ENCODE data around the gene GINS2. TPM values are rescaled to one million over a fixed set of nuclear protein-coding genes. Genes with fewer than 3 reads are reported as not detected.

GINS2 gene
- total RNA-seq, 4 donors from 2014 or later, result 1.00 to 4.4 (median 1.2) TPM; not detected in 1

DNA sequence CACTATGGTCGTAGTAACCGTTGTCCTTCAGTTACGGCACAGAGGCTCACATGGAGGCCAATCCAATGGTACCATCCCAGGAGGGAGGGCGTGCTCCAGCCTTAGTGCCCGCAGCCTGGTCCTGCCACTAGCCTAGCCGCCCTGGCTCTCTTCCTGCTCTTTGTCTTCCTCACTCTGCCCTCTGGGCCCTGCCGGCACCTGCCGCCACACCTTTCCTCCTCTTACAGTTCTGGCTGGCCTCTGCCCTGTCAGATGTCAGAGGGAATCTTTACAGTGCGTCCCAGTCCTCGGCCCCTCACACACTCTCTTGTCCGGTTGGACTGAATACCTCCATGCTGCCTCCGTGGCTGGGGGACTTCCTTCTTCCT is 23.4 kb downstream of the GINS2 start:
- peaks cover 0 to 2% (median 0%) of the 10 kb centered on the region in 4 donors for H3K4me1 ChIP-seq

DNA sequence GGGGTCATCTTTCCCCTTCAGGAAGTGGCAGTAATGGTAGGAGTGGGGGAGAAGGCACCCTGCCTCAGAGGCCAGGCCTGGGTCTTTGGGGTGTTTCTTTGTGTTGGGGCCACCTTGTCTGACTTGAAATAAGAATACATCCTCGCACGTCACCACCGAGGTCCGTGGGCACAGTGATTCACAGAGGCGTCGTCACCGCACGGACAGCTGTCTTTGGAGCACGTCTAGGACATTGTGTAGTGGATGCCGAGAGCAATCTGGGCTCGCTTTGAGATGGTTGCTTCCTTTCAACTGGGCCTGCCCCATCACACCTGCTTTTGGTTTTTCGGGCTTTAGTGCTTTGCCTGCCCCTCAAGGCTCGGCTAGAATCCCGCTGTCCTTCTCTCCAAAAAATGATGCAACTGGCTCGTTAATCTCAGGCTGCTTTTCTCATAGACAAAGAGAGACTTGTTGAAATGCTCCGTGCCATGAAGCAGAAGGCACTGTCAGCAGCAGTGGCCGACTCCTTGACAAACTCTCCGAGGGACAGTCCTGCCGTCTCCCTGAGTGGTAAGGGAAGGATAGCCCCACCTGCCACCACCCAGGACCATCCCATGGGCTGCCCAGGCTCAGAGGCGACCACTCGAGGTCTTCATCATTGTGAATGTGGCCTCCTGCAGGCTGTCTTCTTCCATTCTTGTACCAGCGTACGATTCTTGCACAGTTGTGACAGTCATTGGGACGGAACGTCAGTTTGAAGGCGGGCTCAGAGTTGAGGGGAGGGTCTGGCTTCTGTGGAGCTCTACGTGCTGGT is 24.0 kb downstream of the GINS2 start:
- TF ChIP-seq EP300 (IDR thresholded peaks at IDR 0.05; ENCODE audit: low read depth) (no peak), POLR2A (IDR thresholded peaks at IDR 0.05) (no peak), POLR2AphosphoS5 (IDR thresholded peaks at IDR 0.05) (no peak)
- TF ChIP-seq, protein P1, sequence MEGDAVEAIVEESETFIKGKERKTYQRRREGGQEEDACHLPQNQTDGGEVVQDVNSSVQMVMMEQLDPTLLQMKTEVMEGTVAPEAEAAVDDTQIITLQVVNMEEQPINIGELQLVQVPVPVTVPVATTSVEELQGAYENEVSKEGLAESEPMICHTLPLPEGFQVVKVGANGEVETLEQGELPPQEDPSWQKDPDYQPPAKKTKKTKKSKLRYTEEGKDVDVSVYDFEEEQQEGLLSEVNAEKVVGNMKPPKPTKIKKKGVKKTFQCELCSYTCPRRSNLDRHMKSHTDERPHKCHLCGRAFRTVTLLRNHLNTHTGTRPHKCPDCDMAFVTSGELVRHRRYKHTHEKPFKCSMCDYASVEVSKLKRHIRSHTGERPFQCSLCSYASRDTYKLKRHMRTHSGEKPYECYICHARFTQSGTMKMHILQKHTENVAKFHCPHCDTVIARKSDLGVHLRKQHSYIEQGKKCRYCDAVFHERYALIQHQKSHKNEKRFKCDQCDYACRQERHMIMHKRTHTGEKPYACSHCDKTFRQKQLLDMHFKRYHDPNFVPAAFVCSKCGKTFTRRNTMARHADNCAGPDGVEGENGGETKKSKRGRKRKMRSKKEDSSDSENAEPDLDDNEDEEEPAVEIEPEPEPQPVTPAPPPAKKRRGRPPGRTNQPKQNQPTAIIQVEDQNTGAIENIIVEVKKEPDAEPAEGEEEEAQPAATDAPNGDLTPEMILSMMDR (IDR thresholded peaks at IDR 0.05), result no peak
- DNase-seq, result no peak
- H3K27ac ChIP-seq, result no peak overlapping the region
- H3K9me3 ChIP-seq, result no peaks in the 10 kb centered on the region
- H3K36me3 ChIP-seq, result peaks cover 0 to 70% (median 39%) of the 10 kb centered on the region in 4 donors
- 94% methylated on average over 27 of the region's 27 CpGs; no CpG with 5 or more reads in 1 of the 2 donors for WGBS, 2 donors (ENCODE audit: low coverage in 1 of 2)
- H3K4me1 ChIP-seq, result peaks cover 0 to 2% (median 0%) of the 10 kb centered on the region in 4 donors
- no peak overlapping the region for H3K4me3 ChIP-seq
- H3K27me3 ChIP-seq, result no peaks in the 10 kb centered on the region
- in situ Hi-C loops (cut with MboI; ENCODE audit: low pct_ligation_motif_present in 1 of 4, low pct_unique_long_range_greater_than_20kb in 1 of 4, low sequenced_read_pairs in 3 of 4), result no loop called here
- intact Hi-C loops (cut with DNase I; ENCODE audit: low total_unique reads), result no loop called here

More for the DNA sequence above, 23.4 kb downstream of the GINS2 start:
- intact Hi-C loops (cut with DNase I; ENCODE audit: low total_unique reads), result no loop called here
- Histone ChIP-seq H3K27ac (no peak overlapping the region), H3K36me3 (peaks cover 0 to 75% (median 39%) of the 10 kb centered on the region in 4 donors), H3K4me3 (no peak overlapping the region), H3K9me3 (no peaks in the 10 kb centered on the region), H3K27me3 (no peaks in the 10 kb centered on the region)
- in situ Hi-C loops (cut with MboI; ENCODE audit: low pct_ligation_motif_present in 1 of 4, low pct_unique_long_range_greater_than_20kb in 1 of 4, low sequenced_read_pairs in 3 of 4), result no loop called here
- no peak for TF ChIP-seq EP300 (IDR thresholded peaks at IDR 0.05; ENCODE audit: low read depth)
- no peak for TF ChIP-seq POLR2A (IDR thresholded peaks at IDR 0.05)
- no peak for TF ChIP-seq POLR2AphosphoS5 (IDR thresholded peaks at IDR 0.05)
- TF ChIP-seq, protein P1 (IDR thresholded peaks at IDR 0.05), result no peak
- DNase-seq, result no peak
- 87% methylated on average over 12 of the region's 12 CpGs; no CpG with 5 or more reads in 1 of the 2 donors for WGBS, 2 donors (ENCODE audit: low coverage in 1 of 2)

DNA sequence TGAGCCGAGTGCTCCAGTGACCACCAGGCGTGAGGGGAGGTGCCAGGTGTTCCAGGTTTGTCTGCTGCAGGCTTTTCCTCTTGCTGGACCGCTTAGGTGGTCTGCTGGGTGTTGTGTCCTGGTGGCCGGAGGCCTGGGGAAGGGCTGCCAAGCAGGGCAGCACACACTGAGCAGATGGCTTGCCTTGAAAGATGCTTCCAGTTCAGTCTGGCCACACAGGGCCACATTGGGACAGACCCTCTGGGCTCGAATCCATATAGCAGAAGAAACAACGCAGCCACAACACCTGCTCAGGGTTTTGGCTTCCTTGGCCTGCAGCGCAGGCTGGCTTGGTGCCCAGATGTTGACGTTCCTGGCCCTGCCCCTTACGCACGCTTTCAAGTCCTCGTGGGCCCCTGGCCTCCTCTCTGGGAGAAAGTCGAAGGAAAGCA is 24.8 kb downstream of the GINS2 start:
- Histone ChIP-seq H3K4me1 (peaks cover 0 to 2% (median 0%) of the 10 kb centered on the region in 4 donors), H3K36me3 (peaks cover 0 to 63% (median 34%) of the 10 kb centered on the region in 4 donors), H3K4me3 (no peak overlapping the region), H3K27me3 (no peaks in the 10 kb centered on the region), H3K9me3 (no peaks in the 10 kb centered on the region), H3K27ac (peak overlapping the region in 1 of 4 donors; percentile 20)
- intact Hi-C loops (cut with DNase I; ENCODE audit: low total_unique reads) (no loop called here), in situ Hi-C loops (cut with MboI; ENCODE audit: low pct_ligation_motif_present in 1 of 4, low pct_unique_long_range_greater_than_20kb in 1 of 4, low sequenced_read_pairs in 3 of 4) (no loop called here)
- peak; percentile 55 for DNase-seq
- TF ChIP-seq POLR2AphosphoS5 (IDR thresholded peaks at IDR 0.05), result no peak
- TF ChIP-seq POLR2A (IDR thresholded peaks at IDR 0.05), result no peak
- no peak for TF ChIP-seq EP300 (IDR thresholded peaks at IDR 0.05; ENCODE audit: low read depth)
- TF ChIP-seq, protein P1 (IDR thresholded peaks at IDR 0.05), result no peak
- WGBS, 2 donors (ENCODE audit: low coverage in 1 of 2), result 40 to 47% methylated on average over 1 to 12 of the region's 12 CpGs

DNA sequence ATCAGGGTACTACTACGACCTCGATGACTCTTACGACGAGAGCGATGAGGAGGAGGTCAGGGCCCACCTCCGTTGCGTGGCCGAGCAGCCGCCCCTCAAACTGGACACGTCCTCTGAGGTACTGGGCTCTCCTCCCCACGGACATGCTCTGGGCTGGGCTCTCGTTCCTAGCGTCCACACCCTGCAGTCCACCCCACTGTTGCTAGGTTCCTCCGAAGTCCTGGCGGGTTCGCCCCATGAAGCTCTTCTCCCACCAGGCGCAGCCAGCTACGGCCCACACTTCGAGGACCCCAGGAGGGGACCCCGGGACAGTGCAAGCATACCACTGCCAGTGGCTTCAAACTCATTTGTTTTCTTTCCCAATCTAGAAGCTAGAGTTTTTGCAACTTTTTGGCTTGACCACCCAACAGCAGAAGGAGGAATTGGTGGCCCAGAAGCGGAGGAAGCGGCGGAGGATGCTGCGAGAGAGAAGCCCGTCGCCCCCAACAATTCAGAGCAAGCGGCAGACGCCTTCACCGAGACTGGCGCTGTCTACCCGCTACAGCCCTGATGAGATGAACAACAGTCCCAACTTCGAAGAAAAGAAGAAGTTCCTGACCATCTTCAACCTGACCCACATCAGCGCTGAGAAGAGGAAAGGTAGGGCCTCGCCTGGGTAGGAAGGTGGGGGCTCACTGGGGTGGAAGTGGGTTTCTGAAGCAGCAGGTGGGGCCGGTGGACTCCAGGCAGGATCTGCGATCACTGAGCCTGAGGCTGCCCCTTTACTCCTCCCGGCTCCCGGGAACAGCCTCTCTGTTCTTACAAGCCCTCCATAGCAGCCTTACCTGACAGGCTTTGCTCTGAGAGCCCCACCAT is 25.6 kb downstream of the GINS2 start:
- Histone ChIP-seq H3K36me3 (peaks cover 0 to 61% (median 31%) of the 10 kb centered on the region in 4 donors), H3K4me1 (peaks cover 0 to 2% (median 0%) of the 10 kb centered on the region in 4 donors), H3K27ac (peak overlapping the region in 1 of 4 donors; percentile 20), H3K4me3 (no peak overlapping the region), H3K27me3 (no peaks in the 10 kb centered on the region), H3K9me3 (no peaks in the 10 kb centered on the region)
- 93 to 100% methylated on average over 1 to 38 of the region's 38 CpGs for WGBS, 2 donors (ENCODE audit: low coverage in 1 of 2)
- no peak for TF ChIP-seq EP300 (IDR thresholded peaks at IDR 0.05; ENCODE audit: low read depth)
- TF ChIP-seq POLR2AphosphoS5 (IDR thresholded peaks at IDR 0.05), result no peak
- TF ChIP-seq, protein P1 (IDR thresholded peaks at IDR 0.05), result no peak
- TF ChIP-seq POLR2A (IDR thresholded peaks at IDR 0.05), result no peak
- in situ Hi-C loops (cut with MboI; ENCODE audit: low pct_ligation_motif_present in 1 of 4, low pct_unique_long_range_greater_than_20kb in 1 of 4, low sequenced_read_pairs in 3 of 4) (no loop called here), intact Hi-C loops (cut with DNase I; ENCODE audit: low total_unique reads) (no loop called here)
- no peak for DNase-seq

All from transverse colon (tissue), 4 donors.